Spleen (tissue), 7 donors: ENCODE results near the gene CKAP2L.

Experiments used
- CTCF ChIP-seq, 11 experiments: fragments of 200-600 bp in 7 of 11; fragments of 450-650 bp in 4 of 11; sonication (generic) in 4 of 11; IDR thresholded peaks in 8 of 11; conservative IDR thresholded peaks in 3 of 11; 1 replicate in 7 of 11; 2 replicates in 4 of 11; pipeline versions ENCODE4 v1.4.0 to v1.8.0; 2016 to 2021; ENCODE audit warnings: antibody characterized with exemption in 11 of 11, inconsistent platforms in 4 of 11, mild to moderate bottlenecking in 1 of 11
- POLR2A ChIP-seq, 3 donors: fragments of 450-650 bp; IDR thresholded peaks; one replicate each; pipeline ENCODE4 v1.5.1; 2017; ENCODE audit warnings: antibody characterized with exemption in 3 of 3, mild to moderate bottlenecking in 1 of 3
- donor health status: DM: no; HTN: no; CAD: no; lungs with moderate emphysema.
- donor health status: DM: no; HTN: no; CAD: no.
- donor health status: DM: no; HTN: no; CAD: no.

- TF ChIP-seq CTCF (IDR thresholded peaks at IDR 0.05 in 8 of 11, conservative IDR thresholded peaks at IDR 0.05 in 3 of 11): no peak
- TF ChIP-seq POLR2A (IDR thresholded peaks at IDR 0.05): no peak
Measured at GRCh38 chr2:112709703-112710102, 54.7 kb downstream of the CKAP2L start.
